HG02885 (cell line): ENCODE data around the gene ISG15.
"Not testable (repeated sequence)": the region's sequence is repeated elsewhere in the genome, so short reads cannot be mapped to it uniquely, and the experiment has no call there.

ENCODE experiments used
- ATAC-seq: cut with Tn5 transposase; IDR thresholded peaks from one replicate; pipeline ENCODE4 v1.9.1; 2021; ENCODE audit warnings: mild to moderate bottlenecking; ENCODE audit not compliant: unreplicated experiment, poor library complexity

ISG15 gene

GRCh38 chr1:1006305-1007159 is 6.8 kb upstream of the ISG15 start:
- ATAC-seq = no peak

- ATAC-seq = not testable (repeated sequence)
Measured at GRCh38 chr1:1010131-1010530, 3.2 kb upstream of the ISG15 start.

DNA sequence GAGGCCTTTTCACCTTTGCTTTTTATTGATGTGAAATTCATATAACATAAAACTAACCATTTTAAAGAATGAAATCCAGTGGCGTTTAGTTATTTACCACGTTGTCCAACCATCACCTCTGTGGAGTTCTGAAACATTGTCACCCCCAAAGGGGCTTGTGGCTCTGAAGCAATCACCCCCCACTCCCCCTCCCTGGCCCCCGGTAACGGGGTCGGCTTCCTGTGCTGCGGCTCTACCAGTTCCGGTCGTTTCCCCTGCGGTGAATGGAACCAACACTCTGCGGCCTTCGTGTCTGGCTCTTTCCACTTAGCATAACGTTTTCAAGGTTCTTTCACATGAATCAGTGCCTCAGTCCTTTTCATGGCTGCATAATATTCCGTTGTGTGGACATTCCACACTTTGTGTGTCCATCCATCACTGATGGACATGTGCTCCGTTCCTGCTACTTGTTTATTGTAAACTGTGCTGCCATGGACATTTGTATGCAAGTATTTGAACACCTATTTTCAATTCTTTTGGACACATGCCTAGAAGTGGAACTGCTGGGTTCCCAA is 1.8 kb upstream of the ISG15 start:
- no peak for ATAC-seq

DNA sequence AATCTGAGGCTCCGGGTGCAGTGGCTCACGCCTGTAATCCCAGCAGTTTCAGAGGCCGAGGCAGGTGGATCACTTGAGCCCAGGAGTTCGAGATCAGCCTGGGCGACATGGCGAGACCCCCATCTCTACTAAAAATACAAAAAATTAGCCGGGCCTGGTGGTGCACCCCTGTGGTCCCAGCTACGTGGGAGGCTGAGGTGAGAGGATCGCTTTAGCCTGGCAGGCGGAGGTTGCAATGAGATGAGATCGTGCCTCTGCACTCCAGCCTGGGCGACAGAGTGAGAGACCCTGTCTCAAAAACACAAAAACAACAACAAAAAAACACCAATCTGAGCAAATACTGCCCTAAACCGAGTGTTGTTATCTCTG is 577 bp upstream of the ISG15 start:
- not testable (repeated sequence) for ATAC-seq

DNA sequence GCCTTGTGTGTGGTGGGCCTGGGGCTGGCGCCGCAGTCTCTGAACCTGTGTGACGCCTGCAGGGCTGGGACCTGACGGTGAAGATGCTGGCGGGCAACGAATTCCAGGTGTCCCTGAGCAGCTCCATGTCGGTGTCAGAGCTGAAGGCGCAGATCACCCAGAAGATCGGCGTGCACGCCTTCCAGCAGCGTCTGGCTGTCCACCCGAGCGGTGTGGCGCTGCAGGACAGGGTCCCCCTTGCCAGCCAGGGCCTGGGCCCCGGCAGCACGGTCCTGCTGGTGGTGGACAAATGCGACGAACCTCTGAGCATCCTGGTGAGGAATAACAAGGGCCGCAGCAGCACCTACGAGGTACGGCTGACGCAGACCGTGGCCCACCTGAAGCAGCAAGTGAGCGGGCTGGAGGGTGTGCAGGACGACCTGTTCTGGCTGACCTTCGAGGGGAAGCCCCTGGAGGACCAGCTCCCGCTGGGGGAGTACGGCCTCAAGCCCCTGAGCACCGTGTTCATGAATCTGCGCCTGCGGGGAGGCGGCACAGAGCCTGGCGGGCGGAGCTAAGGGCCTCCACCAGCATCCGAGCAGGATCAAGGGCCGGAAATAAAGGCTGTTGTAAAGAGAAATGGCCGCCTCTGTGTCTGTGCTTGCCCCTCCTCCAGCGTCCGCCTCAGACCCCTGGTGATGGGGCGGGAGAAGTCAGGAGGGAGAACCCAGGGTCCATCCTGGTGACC is 788 bp downstream of the ISG15 start:
- peak; percentile 28 for ATAC-seq

- ATAC-seq = no peak
Measured at GRCh38 chr1:1014799-1015681, 1.7 kb downstream of the ISG15 start.

DNA sequence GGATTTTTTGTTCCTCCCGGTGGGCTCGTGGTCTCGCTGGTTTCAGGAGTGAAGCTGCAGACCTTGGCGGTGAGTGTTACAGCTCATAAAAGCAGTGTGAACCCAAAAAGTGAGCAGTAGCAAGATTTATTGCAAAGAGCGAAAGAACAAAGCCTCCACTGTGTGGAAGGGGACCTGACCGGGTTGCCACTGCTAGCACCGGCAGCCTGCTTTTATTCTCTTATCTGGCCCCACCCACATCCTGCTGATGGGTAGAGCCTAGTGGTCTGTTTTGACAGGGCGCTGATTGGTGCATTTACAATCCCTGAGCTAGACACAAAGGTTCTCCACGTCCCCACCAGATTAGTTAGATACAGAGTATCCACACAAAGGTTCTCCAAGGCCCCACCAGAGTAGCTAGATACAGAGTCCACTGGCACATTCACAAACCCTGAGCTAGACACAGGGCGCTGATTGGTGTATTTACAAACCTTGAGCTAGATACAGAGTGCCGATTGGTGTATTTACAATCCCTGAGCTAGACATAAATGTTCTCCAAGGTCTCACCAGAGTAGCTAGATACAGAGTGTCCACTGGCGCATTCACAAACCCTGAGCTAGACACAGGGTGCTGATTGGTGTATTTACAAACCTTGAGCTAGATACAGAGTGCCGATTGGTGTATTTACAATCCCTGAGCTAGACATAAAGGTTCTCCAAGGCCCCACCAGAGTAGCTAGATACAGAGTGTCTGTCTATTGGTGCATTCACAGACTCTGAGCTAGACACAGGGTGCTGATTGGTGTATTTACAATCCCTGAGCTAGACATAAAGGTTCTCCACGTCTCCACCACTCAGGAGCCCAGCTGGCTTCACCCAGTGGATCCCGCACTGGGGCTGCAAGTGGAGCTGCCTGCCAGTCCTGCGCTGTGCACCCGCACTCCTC is 4.4 kb downstream of the ISG15 start:
- not testable (repeated sequence) for ATAC-seq

DNA sequence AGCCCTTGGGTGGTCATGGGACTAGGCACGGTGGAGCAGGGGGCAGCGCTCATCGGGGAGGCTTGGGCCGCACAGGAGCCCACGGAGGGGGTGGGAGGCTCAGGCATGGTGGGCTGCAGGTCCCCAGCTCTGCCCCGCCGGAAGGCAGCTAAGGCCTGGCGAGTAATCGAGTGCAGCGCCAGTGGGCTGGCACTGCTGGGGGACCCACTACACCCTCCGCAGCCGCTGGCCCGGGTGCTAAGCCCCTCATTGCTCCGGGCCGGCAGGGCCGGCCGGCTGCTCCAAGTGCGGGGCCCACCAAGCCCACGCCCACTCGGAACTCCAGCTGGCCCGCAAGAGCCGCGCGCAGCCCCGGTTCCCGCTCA is 5.0 kb downstream of the ISG15 start:
- ATAC-seq = not testable (repeated sequence)

GRCh38 chr1:1019122-1019999 is 6.1 kb downstream of the ISG15 start:
- peak; percentile 77 for ATAC-seq

GRCh38 chr1:1020000-1020404 is 6.7 kb downstream of the ISG15 start, which contains the start of gene AGRN:
Gene AGRN, plus strand, starts transcription at chr1:1020120. Its CDS starts 53 bp downstream, at chr1:1020173.
- ATAC-seq = peak; percentile 39

DNA sequence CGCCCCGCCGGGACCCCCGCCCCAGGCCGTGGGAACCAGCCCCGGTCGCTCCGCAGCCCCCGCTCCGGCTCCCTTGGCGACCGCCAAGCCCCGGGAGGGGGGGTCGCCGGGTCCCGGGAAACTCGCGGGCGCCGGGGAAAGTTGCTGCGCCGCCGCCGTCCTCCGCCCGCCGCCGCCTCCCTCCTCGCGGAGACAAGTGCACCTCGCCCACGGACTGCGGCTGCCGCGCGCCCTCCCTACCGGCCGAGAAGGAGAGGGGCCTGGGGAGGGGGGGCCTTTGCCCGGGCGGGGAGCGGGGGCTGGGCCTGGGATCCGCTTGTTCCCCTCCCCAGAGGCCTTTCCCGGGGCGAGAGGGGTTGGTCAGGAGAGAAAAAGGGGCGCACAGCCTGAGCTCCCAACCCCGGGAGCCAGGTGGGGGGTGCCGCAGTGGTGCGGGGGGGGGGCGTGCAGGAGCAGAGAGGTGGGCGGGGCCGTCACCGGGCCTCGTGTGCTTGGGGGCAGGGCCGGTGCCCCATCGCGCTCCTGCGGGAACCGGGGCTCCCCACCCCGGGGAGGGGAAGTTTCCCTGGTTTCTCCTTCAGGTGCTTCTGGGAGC is 7.2 kb downstream of the ISG15 start:
- peak; percentile 11 for ATAC-seq

GRCh38 chr1:1021010-1021919 is 8.0 kb downstream of the ISG15 start:
- no peak for ATAC-seq

DNA sequence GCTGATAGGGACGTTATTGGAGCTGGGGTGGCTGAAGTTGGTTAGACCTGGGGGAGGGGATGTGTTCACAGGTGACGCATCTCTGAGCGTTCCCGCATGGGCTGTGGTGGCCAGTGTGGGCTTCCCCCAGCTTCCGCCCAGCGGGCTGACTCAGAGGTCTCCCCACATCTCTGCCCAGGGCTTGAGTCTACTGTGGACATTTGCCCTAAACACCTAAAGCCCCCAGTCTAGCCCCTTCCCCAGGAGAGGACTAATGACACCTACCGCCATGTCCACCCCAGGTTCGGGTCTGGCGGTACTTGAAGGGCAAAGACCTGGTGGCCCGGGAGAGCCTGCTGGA is 8.6 kb downstream of the ISG15 start:
- no peak for ATAC-seq

DNA sequence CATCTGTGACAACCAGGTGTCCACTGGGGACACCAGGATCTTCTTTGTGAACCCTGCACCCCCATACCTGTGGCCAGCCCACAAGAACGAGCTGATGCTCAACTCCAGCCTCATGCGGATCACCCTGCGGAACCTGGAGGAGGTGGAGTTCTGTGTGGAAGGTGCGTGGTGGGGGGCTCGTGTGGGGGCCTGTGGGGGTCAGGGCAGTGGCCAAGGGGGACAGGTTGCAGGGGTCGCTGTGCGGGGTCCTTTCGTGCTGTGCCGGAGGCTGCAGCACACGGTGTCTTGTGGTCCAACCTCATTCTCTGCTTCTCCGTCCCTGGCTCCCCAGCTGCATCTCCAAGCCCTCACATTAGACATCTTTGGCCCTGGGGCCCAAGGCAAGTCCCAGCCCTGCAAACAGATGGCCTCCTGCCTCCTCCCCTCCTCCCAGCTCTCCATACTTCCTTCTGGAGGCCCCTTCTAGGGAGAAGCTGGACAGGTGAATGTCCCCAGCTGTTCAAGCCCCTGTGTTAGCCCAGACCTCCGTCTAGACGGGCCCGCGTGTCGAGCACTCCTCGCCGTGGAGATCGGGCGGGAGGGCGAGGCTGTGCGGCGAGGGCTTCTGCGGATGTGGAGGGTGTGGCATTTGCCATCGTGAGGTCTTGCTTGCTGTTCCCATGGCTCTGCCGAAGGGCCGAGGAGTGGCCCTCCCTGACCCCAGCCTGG is 9.2 kb downstream of the ISG15 start:
- ATAC-seq = no peak

GRCh38 chr1:1023700-1024099 is 10.4 kb downstream of the ISG15 start:
- no peak for ATAC-seq

- no peak for ATAC-seq
Measured at GRCh38 chr1:1024149-1024770, 11.0 kb downstream of the ISG15 start.
